ENCODE measurements around the gene CCNT1.
"Not testable (repeated sequence)": the region's sequence is repeated elsewhere in the genome, so short reads cannot be mapped to it uniquely, and the experiment has no call there.

The CCNT1 gene

GRCh38 chr12:48690990-48691389 is 25.5 kb downstream of the CCNT1 start:
- no peak for DNase-seq

GRCh38 chr12:48690436-48690835 is 26.1 kb downstream of the CCNT1 start:
- no peak for DNase-seq

DNA sequence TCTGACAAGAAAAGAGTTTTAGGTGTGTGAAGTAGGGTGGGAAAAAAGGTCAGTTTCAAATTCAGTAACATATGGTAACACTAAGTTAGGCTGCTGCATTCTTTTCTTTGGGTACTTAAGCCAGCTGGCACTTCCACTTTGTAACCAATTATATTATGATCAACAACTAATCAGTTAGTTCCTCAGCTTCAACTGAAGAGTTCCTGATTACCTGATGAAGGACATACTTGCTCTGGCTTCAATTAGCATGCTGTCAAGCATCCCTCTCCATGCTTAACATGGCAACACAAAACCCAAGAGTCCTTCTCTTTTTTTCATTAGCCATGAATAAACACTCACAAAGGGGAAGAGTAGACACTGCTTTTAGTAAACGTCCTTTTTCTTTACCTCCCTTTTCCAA is 27.7 kb downstream of the CCNT1 start:
- no peak for DNase-seq

GRCh38 chr12:48687592-48687991 is 28.9 kb downstream of the CCNT1 start:
- DNase-seq: no peak

GRCh38 chr12:48686615-48687334 is 29.7 kb downstream of the CCNT1 start:
- DNase-seq: no peak

DNA sequence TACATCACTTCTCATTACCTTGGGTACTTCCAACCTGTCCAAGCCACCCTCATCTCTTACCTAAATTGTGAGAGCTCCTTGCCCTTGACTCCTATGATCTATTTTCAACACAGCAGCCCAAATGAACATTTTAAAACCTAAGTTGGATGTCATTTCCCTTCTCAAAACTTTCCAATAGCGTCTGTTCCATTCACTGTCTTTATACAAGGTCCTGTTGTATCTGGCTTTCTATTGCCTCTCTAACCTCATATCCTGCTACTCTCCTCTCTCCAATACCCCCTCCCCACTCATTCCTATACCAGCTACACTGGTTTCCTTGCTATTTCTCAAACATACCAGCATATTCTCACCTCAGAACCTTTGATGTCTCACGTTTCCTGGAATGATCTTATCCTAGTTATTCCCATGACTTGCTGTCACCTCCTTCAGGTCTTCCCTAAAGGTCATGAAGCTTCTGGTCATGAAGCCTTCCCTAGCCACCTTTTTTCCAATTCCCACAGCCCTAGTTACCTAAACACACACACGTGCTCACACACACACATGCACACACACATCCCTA is 30.4 kb downstream of the CCNT1 start:
- no peak for DNase-seq

GRCh38 chr12:48683534-48683933 is 33.0 kb downstream of the CCNT1 start:
- no peak for DNase-seq

GRCh38 chr12:48682927-48683326 is 33.6 kb downstream of the CCNT1 start:
- no peak for DNase-seq

DNA sequence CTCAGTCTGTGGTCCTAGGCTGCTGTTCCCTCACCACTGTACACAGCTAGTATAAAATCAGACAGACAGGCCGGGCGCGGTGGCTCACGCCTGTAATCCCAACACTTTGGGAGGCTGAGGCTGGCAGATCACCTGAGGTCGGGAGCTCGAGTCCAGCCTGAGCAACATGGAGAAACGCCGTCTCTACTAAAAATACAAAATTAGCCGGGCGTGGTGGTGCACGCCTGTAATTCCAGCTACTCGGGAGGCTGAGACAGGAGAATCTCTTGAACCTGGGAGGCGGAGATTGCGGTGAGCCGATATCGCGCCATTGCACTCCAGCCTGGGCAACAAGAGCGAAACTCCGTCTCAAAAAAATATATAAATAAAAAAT is 34.0 kb downstream of the CCNT1 start:
- not testable (repeated sequence) for DNase-seq

DNA sequence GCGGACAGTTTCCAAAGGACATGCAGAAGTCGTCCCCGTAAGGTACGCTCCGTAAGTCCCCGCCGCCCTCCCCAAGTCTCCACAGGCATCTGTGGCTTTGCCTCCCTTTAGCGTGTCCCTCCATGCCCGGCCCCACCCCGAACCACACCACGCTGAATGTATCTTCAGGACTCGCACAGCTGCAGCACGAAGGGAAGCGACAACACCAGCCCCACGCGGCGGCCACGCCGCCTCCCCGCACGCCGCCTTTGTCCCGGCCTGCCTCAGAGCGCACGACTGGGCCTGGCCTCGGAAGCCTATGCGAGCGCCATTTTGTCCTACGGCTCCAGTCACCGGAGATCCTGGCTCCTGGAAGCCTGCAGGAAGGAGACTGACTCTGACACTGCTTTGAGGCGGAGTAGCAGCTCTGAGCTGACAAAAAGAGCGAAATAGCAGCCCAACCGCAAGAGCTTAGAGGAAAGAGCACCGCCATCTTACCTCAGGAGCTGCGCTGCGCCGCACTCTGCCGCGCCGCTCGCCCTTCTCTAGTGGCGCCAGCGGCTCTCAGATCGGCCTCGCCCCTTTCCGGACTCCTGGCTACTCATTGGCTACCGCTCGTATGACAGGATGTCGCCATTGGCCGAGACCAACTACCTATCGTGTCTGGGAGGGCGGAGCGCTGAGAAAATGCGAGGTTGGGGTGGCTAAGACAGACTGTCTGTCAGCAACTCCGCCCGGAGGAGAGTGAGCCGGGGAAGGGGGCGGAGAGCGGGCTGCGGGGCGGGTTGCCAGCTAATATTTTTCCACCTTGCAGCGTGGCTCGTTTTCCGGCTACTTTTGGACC is 34.6 kb downstream of the CCNT1 start, which contains the start of gene KANSL2:
Gene KANSL2, minus strand, starts transcription at position 529 of the 823 bp plus-strand sequence. CDS start 606 bp downstream, outside the sequence.
- peak; percentile 99 for DNase-seq

DNA sequence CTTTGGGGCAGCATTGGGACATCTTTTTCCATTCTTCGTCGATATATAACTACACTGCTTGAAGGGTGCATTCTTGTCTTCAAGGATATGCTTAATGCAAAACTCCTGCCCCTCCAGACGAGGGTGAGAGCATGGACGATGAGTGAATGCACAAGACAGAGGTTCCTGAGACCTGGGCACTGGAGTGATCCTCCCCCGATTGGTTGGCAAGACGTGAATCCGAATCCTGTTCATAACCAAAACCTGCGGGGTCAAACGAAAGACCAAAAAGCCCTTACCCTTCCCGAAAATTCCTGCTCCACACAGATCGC is 35.2 kb downstream of the CCNT1 start:
- no peak for DNase-seq

DNA sequence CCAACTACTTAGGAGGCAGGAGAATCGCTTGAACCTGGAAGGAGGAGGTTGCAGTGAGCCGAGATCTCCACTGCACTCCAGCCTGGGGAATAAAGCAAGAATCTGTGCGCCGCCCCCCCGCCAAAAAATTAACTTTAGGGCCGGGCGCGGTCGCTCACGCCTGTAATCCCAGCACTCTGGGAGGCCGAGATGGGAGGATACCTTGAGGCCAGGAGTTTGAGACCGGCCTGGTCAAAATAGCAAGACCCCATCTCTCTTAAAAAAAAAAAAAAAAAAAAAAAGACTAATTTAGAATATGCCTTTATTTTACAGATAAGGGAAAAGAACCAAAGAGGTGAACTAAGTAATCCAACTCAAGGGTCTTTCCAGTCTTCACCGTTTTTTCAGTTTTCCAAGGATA is 35.6 kb downstream of the CCNT1 start:
- DNase-seq: no peak

GRCh38 chr12:48678551-48679185 is 37.8 kb downstream of the CCNT1 start:
- DNase-seq: no peak

DNA sequence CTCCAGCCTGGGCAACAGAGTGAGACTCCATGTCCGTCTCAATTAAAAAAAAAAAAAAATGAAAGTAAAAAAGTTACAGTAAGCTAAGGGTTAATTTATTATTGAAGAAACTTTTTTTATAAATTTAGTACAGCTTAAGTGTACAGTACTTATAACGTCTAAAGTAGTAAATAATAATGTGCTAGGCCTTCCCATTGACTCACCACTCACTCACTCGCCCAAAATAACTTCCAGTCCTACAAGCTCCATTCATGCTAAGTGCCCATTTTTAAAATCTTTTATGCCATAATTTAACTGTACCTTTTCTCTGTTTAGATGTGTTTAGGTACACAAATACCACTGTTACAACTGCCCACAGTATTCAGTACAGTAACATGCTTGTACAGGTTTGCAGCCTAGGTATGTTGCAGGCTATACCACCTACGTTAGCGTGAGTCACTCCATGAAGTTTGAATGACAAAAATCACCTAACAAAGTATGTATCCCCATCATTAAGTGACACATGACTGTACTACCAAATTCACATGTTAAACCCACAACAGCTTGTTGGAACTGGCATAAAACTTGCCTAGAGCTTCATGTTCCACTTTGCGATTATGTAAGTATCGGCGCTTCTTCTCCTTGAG is 45.2 kb downstream of the CCNT1 start:
- no peak for DNase-seq

GRCh38 chr12:48668996-48669395 is 47.5 kb downstream of the CCNT1 start:
- no peak for DNase-seq

DNA sequence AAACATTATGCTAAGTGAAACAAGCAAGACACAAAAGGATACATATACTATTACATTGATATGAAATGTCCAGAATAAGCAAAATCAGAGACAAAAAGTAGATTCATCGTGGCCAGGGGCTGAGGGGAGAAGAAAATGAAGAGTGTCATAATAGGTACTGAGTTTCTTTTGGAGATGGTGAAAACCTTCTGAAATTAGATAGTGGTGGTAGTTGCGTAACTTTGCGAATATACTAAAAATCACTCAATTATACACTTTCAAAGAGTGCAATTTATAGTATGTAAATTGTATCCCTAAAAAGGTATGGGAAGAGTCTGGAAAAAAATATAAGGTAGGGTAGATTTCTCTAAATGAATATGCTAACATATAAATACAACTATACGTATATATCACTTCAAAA is 56.6 kb downstream of the CCNT1 start:
- no peak for DNase-seq

DNA sequence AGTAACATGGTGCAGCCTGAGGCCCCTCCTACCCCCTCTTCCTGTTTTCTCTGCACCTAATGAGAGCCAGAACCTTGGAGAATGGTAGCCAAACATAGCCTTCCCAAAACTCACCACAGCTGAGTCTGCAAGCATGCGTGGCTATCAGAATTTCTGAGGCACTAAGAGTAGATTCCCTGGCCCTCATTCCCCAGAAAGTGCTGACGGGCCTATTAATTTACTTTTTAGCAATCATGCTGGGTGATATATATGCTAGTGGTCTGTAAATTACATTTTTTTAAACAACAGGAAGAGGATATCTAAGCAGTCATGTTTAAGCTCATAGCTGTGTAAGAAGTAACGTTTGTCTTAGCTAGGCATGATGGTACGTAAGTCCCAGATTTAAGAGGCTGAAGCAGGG is 64.8 kb downstream of the CCNT1 start:
- DNase-seq: no peak

DNA sequence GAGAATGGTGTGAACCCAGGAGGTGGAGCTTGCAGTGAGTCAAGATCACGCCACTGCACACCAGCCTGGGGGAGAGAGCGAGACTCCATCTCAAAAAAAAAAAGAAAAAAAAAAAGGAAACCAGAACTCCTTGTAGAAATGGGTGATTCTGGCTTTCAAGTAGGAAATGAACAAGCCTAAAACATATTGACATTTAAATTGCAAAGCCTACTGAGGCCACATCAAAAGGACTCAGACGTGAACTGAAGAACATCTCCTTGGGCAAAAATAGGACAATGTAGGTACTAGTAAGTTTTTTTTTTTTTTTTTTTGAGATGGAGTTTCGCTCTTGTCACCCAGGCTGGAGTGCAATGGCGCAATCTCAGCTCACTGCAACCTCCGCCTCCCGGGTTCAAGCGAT is 71.2 kb downstream of the CCNT1 start:
- not testable (repeated sequence) for DNase-seq

- DNase-seq: no peak
Observed at GRCh38 chr12:48643011-48643410, 73.5 kb downstream of the CCNT1 start.

DNA sequence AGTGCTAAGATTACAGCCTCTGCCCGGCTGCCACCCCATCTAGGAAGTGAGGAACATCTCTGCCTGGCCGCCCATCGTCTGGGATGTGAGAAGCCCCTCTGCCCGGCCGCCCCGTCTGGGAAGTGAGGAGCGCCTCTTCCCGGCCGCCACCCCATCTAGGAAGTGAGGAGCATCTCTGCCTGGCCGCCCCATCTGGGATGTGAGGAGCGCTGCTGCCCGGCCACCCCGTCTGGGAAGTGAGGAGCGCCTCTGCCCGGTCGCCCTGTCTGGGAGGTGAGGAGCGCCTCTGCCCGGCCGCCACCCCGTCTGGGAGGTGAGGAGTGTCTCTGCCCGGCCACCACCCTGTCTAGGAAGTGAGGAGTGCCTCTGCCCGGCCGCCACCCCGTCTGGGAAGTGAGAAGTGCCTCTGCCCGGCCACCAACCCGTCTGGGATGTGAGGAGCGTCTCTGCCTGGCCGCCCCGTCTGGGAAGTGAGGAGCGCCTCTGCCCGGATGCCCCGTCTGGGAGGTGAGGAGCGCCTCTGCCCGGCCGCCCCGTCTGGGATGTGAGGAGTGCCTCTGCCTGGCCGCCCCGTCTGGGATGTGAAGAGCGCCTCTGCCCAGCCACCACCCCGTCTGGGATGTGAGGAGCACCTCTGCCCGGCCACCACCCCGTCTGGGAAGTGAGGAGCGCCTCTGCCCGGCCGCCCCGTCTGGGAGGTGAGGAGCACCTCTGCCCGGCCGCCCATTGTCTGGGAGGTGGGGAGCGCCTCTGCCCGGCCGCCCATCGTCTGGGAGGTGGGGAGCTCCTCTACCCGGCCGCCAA is 74.6 kb downstream of the CCNT1 start:
- not testable (repeated sequence) for DNase-seq

DNA sequence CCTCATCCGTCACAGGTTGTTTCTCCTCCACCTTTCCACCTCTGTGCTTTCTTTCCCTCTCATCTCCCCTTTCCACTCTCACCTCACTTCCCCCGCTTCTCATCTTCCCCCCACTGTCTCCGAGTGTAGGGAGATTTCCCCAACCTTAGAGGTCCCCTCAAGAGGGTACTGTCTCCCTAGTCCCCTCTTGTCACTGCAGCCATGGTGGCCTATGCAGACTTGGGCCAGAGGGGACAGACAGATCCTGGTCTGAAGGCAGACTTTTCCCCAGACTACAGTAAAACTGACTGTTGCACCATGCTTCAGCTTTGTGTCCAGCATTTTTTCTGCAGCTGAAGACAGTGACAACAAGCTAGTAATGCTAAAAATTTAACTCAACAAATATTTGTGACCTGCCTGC is 75.7 kb downstream of the CCNT1 start:
- no peak for DNase-seq

- no peak for DNase-seq
Observed at GRCh38 chr12:48640428-48640827, 76.1 kb downstream of the CCNT1 start.

Measured in left hindlimb (tissue), 1 donor.